ENCODE data around the gene ALDOC. TPM values are rescaled to one million over a fixed set of nuclear protein-coding genes. Genes with fewer than 3 reads are reported as not detected.

The ALDOC gene
- total and polyA plus RNA-seq, 10 of the 15 experiments (the other 5 are each of a cell fraction or from before 2014, with no cell fraction given): 16.0 to 268 (median 78.2) TPM

GRCh38 chr17:28541439-28541838 lies 35.3 kb downstream of the ALDOC start:
- SMC1A ChIA-PET (ENCODE audit: uncharacterized antibody, unreplicated experiment): interaction anchor here (0.8 to 2.6 kb wide), 7 partner anchors 10 to 723 kb away, joined by 6 to 32 read pairs (median 10); no protein-coding TSS in a partner anchor
- RAD21 ChIA-PET (ENCODE audit: unreplicated experiment): interaction anchor here (0.7 to 2.0 kb wide), 5 partner anchors 40 to 1120 kb away, joined by 3 to 26 read pairs (median 4); no protein-coding TSS in a partner anchor
- no TSS peak for BruUV-seq (replicated peaks)
- ATAC-seq: no peak
- Histone ChIP-seq H3K9me3 (replicated peaks; ENCODE audit: control insufficient read depth, insufficient read depth, low read length) (no peaks in the 10 kb centered on the region), H3K79me2 (ENCODE audit: control insufficient read depth, insufficient read depth, low read length) (no peaks in the 10 kb centered on the region), H4K20me1 (ENCODE audit: control insufficient read depth, insufficient read depth) (no peaks in the 10 kb centered on the region), H3K9ac (ENCODE audit: control insufficient read depth, insufficient read depth, low read length) (no peak overlapping the region), H3K4me1 (ENCODE audit: control insufficient read depth, insufficient read depth, low read length) (no peaks in the 10 kb centered on the region; the same call in 1 of the 2 replicates), H3K27me3 (replicated peaks in 1 of 2; ENCODE audit: control insufficient read depth in 2 of 2, insufficient read depth in 2 of 2, low read length in 1 of 2) (no peaks in the 10 kb centered on the region), H2AFZ (ENCODE audit: control insufficient read depth, low read depth, low read length) (no peak overlapping the region), H3K36me3 (ENCODE audit: control insufficient read depth in 2 of 2, insufficient read depth in 2 of 2, low read length in 1 of 2) (no peaks in the 10 kb centered on the region), H3K4me3 (no peak overlapping the region), H3K27ac (ENCODE audit: control insufficient read depth, insufficient read depth) (no peak overlapping the region), H3K4me2 (ENCODE audit: control insufficient read depth, insufficient read depth) (no peak overlapping the region)
- CTCF ChIA-PET: interaction anchor here (0.6 to 13.9 kb wide), 14 partner anchors 8 to 1292 kb away, joined by 3 to 316 read pairs (median 4); no protein-coding TSS in a partner anchor
- WGBS (ENCODE audit: insufficient coverage, insufficient replicate concordance, low lambda C conversion rate, missing lambda C conversion rate): 96% methylated on average over 4 of the region's 4 CpGs
- no peak for FAIRE-seq
- in situ Hi-C loops (cut with MboI) (loop anchor here (10.0 kb wide), 1 partner anchor 167 kb away; the partner anchor contains the start of genes SARM1 and VTN), intact Hi-C loops (cut with micrococcal nuclease; ENCODE audit: unreplicated experiment) (loop anchor here (5.0 to 10.0 kb wide), 3 partner anchors 97 to 167 kb away; partner anchors contain the start of genes SARM1 and VTN)
- no peak for DNase-seq (ENCODE audit: low read depth, low spot score)
- POLR2A ChIA-PET: interaction anchor here (0.6 to 1.0 kb wide), 2 partner anchors 47 to 370 kb away, joined by 3 to 10 read pairs; no protein-coding TSS in a partner anchor
- no peak for TF ChIP-seq FOS (IDR thresholded peaks at IDR 0.05; ENCODE audit: borderline replicate concordance, extremely low read depth, insufficient read length)
- TF ChIP-seq SREBF2 (IDR thresholded peaks at IDR 0.05; ENCODE audit: low read length): no peak
- TF ChIP-seq ESRRA (IDR thresholded peaks at IDR 0.05; ENCODE audit: low read length): no peak
- TF ChIP-seq ZBTB11 (CRISPR knock-in tag; IDR thresholded peaks at IDR 0.05): no peak
- no peak for TF ChIP-seq CREM (IDR thresholded peaks at IDR 0.05; ENCODE audit: low read depth)
- TF ChIP-seq USF2 (IDR thresholded peaks at IDR 0.05; ENCODE audit: borderline replicate concordance, low read depth, low read length): no peak
- TF ChIP-seq CHD4 (IDR thresholded peaks at IDR 0.05): no peak
- TF ChIP-seq CEBPZ (IDR thresholded peaks at IDR 0.05; ENCODE audit: low read depth, low read length): no peak
- no peak for TF ChIP-seq BACH1 (IDR thresholded peaks at IDR 0.05; ENCODE audit: borderline replicate concordance)
- no peak for TF ChIP-seq SUPT20H (IDR thresholded peaks at IDR 0.05; ENCODE audit: borderline replicate concordance, control insufficient read depth, low read depth, low read length)
- TF ChIP-seq CTCF (IDR thresholded peaks at IDR 0.05 in 2 of 3, conservative IDR thresholded peaks at IDR 0.05 in 1 of 3; ENCODE audit: control insufficient read depth in 2 of 3, extremely low read depth in 1 of 3, insufficient read depth in 1 of 3, low read depth in 3 of 3, low read length in 3 of 3): no peak
